ENCODE results near the gene DUSP16.
"Not testable (repeated sequence)": the region's sequence is repeated elsewhere in the genome, so short reads cannot be mapped to it uniquely, and the experiment has no call there.

DUSP16 gene

DNA sequence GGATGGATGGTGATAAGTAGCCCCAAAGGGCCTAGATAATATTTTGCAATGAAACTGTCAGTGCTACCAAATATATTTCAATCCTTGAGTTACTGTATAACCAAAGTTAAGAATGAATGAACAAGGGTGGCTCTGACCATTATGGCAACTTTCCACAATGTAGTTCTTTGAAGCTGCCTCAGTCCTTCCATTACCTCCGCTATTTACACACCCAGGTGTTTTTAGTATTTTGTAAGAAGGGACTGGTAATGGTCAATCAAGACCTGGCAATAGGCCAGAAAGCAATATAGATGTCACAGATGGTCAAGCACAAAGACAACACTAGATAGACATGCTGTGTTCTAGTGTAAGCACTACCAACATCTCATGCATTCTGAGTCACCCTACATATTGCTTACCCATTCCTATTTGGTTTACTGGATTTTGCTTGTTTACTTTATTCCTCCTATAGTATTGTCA, 16.3 kb downstream of the DUSP16 start:
- DNase-seq (ENCODE audit: low spot score) = no peak

- DNase-seq (ENCODE audit: low spot score) = no peak
Observed at GRCh38 chr12:12543959-12544358, 18.7 kb downstream of the DUSP16 start.

GRCh38 chr12:12542964-12543363, 19.7 kb downstream of the DUSP16 start:
- no peak for DNase-seq (ENCODE audit: low spot score)

DNA sequence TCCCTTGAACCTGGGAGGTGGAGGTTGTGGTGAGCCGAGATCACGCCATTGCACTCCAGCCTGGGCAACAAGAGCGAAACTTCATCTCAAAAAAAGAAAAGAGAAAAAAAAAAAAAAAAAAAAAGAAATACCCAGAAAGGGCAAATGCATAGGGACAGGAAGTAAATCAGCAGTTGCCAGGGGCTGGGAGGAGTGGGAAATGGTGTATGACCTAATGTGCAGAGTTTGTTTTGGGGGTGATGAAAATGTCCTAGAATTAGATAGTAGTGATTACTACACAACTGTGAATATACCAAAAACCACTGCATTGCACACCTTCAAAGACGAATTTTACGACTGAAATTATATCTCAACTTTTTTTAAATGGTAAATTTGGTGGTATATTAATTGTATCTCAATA, 20.4 kb downstream of the DUSP16 start:
- no peak for DNase-seq (ENCODE audit: low spot score)

DNA sequence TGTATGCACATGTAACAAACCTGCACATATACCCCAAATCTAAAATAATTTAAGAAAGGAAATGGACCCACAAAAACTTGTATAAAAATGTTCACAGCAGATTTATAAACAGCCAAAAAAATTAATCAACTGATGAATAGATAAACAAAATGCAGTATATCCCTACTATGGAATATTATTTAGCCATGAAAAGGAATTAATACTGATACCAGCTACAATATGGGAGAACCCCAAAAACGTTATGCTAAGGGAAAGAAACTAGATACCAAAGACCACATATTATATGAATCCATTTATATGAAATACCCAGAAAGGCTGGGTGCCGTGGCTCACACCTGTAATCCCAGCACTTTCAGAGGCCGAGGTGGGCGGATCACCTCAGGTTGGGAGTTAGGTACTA, 20.9 kb downstream of the DUSP16 start:
- no peak for DNase-seq (ENCODE audit: low spot score)

DNA sequence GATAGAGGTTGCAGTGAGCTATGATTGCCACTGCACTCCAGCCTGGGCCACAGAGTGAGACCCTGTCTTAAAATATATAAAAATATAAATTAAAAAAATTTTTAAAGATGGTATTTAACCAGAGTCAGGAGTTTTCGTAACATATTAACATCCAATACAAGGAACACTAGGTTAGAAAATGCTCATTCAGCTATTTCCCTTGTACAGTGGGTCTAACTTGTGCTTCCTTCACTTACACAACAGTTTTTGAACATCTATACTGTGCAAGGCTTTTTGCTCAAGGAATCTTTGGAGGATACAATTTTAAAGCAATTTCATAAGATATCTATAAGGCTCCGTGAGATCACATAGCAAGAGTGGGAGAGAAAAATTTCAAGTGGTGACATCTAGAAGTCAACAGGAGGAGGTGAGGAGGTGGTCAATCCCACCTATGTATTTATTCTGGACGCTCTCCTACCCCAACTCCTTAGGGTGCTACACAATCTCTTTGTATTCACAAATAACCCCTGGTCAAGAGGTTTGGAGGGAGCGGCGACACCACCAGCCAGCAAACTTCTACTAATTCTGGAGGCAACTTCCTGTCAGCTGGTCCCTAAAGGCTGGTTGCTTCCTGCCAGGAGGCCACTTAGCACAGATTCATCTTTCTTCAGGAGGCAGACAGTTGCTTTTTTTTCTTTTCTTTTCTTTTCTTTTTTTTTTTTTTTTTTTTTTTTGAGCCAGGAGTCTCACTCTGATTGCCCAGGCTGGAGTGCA, 22.2 kb downstream of the DUSP16 start:
- no peak for DNase-seq (ENCODE audit: low spot score)

GRCh38 chr12:12539028-12539810, 23.4 kb downstream of the DUSP16 start:
- no peak for DNase-seq (ENCODE audit: low spot score)

GRCh38 chr12:12538535-12538934, 24.1 kb downstream of the DUSP16 start:
- DNase-seq (ENCODE audit: low spot score) = no peak

DNA sequence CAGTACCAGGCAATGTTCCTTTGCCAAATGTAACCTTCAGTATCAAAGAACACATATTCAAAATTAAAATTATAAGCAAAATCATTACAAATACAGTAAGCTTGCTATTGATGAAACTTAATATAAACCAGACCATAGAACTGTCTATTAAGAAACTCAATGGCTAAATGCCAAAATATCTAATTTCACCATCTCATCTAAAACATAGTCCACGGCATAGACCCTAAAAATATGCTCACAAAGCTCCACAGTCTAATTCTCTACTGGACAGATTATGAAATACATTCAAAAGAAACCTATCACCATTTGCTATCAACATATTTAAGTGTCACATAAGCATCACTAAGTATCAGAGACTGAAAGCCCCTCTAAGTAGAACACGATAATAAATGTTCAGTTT, 25.2 kb downstream of the DUSP16 start:
- DNase-seq (ENCODE audit: low spot score) = no peak

DNA sequence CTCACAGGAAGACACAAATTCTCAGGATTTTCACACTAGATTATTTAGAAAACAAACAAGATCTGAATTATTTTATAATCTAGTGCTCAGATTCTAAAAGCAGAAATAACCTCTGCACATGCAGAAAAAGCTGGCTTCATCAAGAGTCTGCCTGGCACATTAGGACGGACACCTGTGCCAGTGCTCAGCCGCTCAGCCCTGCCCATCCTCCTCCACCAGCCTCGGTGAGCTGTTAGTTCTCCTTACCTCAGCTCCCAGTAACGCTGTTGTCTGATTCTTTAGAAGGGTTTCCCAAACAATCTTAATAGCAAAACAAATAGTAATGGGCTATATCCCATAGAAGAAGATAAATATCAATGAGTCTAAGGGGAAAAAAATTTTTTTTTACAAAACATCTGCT, 27.7 kb downstream of the DUSP16 start:
- DNase-seq (ENCODE audit: low spot score) = no peak

DNA sequence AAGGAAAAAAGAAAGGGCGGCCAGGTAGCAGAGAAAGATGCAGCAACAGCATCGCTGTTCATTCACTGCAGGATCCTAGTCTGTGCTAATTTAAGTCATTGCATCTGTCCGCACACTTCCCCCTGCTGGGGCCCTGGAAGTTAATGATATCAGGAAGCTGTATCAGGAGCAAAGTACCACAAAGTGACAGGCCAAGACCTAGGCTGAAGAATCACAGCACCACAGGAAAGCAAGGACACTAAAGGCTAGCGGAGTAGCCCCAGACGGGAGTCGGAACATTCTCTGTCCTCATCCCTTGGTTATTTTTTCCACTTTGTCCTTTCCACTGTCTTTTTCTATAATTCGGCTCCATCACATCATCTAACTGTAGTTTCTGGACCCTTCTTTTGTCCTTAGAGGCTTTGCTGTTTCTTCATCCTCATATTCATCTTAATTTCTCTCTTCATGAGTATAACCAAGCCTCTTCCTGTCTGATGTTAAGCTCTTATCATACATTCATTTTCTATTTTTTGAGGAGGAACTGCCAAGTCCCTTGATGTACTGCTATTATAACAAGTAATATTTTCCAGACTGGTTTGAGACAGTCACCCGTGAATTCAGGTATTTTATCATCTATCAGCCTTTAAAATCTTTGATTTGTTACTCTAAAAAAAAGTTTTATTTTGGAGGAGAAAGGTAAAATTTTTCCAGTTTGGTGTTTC, 28.3 kb downstream of the DUSP16 start:
- no peak for DNase-seq (ENCODE audit: low spot score)

- no peak for DNase-seq (ENCODE audit: low spot score)
Observed at GRCh38 chr12:12533238-12533829, 29.3 kb downstream of the DUSP16 start.

DNA sequence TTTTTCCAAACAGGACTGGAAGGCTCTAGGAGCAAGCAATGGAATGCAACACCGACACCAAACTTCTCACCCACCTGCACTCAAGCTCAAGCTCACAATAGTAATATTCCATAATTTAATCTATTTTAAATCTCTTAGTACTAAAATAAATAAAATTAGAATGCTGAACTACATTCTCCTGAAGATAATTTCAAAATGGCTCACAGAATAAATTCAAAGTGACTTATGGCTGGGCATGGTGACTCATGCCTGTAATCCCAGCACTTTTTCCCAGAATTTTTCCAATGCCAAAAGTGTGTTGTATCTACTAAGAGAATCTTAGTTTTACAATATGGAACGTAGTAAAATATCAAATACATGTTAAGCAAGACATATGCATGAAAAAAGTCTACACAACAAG, 31.5 kb downstream of the DUSP16 start:
- DNase-seq (ENCODE audit: low spot score) = no peak

DNA sequence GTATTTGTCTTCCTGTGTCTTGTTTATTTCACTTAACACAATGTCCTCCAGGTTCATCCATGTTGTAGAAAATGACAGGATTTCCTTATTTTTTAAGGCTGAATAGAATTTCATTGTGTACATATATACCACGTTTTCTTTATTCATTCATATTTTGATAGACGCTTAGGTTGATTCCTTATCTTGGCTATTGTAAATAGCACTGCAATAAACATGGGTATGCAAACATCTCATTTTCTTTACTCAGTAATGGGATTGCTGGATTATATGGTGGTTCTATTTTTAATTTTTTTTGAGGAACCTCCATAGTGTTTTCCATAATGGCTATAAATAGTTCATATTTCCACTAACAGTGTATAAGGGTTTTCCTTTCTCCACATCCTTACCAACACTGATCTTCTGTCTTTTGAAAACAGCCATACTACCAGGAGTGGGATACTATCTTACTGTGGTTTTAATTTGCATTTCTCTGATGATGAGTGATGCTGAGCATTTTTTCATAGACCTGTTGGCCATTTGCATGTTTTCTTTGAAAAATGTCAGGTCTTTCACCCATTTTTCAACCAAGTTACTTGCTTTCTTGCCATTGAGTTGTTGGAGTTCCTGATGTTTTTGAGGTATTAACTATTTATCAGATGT, 32.8 kb downstream of the DUSP16 start:
- DNase-seq (ENCODE audit: low spot score) = no peak

- DNase-seq (ENCODE audit: low spot score) = no peak
Observed at GRCh38 chr12:12528361-12529270, 34.0 kb downstream of the DUSP16 start.

- DNase-seq (ENCODE audit: low spot score) = no peak
Observed at GRCh38 chr12:12527820-12528296, 34.8 kb downstream of the DUSP16 start.

- DNase-seq (ENCODE audit: low spot score) = no peak
Observed at GRCh38 chr12:12524128-12524527, 38.5 kb downstream of the DUSP16 start.

DNA sequence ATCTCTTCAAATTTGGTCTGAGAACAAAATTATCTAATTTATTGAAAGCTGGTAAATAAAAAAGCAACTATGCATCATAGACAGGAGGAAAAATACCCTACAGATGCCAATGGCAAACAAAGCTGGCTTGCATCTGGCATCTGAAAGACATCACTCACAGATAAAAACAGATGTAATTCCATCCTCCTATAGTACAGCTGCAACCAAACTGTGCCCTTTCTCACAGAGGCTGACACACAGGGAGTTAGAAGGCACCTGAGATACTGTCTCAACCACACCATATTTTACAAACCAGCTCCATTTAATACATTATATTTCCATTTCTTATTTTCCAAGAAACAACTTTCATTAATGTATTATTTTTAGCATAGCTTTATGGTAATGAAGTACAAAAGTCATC, 39.4 kb downstream of the DUSP16 start:
- DNase-seq (ENCODE audit: low spot score) = no peak

DNA sequence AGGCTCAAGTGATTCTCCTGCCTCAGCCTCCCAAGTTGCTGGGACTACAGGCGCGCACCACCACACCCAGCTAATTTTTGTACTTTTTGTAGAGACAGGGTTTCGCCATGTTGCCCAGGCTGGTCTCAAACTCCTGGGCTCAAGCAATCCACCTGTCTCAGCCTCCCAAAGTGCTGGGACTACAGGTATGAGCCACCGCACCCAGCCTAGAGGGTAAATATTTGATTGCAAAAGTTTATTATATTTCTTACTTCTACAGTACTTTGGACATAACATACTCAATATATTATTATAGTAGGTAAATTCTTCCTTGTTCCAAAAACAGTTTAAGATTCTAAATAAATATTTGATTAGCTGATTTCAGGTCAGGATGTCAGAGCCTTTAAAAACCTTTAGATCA, 40.0 kb downstream of the DUSP16 start:
- DNase-seq (ENCODE audit: low spot score) = not testable (repeated sequence)

- no peak for DNase-seq (ENCODE audit: low spot score)
Observed at GRCh38 chr12:12521888-12522287, 40.8 kb downstream of the DUSP16 start.

GRCh38 chr12:12521044-12521485, 41.6 kb downstream of the DUSP16 start:
- DNase-seq (ENCODE audit: low spot score) = no peak

Measured in RKO (cell line).